ENCODE measurements around the gene INAFM1. TPM values are rescaled to one million over a fixed set of nuclear protein-coding genes. Genes with fewer than 3 reads are reported as not detected.
A peak's percentile ranks its signal among the peaks of the same experiment; 100 is the strongest.

Gene INAFM1
- total and polyA plus RNA-seq, 2 donors (not counting 3 experiments of a cell fraction or from before 2014, with no cell fraction given): 2.8 to 8.3 TPM

- TF ChIP-seq FOS (IDR thresholded peaks at IDR 0.05; ENCODE audit: borderline replicate concordance, insufficient read depth, low read length) (no peak), EZH2 (IDR thresholded peaks at IDR 0.05; ENCODE audit: borderline replicate concordance, low read depth, low read length, severe bottlenecking) (no peak), MYC (IDR thresholded peaks at IDR 0.05; ENCODE audit: low read depth, low read length) (no peak), MAX (IDR thresholded peaks at IDR 0.05; ENCODE audit: insufficient read depth, insufficient read length) (no peak), POLR2A (IDR thresholded peaks at IDR 0.05; ENCODE audit: low read depth, low read length) (no peak), POLR2AphosphoS5 (IDR thresholded peaks at IDR 0.05; ENCODE audit: insufficient read depth, low read depth, low read length) (no peak), GATA2 (IDR thresholded peaks at IDR 0.05; ENCODE audit: insufficient read depth, insufficient read length, low read depth, low read length) (no peak), JUN (IDR thresholded peaks at IDR 0.05; ENCODE audit: borderline replicate concordance, insufficient read depth, insufficient read length, low read depth) (no peak)
- TF ChIP-seq, protein P1, sequence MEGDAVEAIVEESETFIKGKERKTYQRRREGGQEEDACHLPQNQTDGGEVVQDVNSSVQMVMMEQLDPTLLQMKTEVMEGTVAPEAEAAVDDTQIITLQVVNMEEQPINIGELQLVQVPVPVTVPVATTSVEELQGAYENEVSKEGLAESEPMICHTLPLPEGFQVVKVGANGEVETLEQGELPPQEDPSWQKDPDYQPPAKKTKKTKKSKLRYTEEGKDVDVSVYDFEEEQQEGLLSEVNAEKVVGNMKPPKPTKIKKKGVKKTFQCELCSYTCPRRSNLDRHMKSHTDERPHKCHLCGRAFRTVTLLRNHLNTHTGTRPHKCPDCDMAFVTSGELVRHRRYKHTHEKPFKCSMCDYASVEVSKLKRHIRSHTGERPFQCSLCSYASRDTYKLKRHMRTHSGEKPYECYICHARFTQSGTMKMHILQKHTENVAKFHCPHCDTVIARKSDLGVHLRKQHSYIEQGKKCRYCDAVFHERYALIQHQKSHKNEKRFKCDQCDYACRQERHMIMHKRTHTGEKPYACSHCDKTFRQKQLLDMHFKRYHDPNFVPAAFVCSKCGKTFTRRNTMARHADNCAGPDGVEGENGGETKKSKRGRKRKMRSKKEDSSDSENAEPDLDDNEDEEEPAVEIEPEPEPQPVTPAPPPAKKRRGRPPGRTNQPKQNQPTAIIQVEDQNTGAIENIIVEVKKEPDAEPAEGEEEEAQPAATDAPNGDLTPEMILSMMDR (IDR thresholded peaks at IDR 0.05; ENCODE audit: extremely low read depth in 1 of 2, insufficient read depth in 1 of 2, low read depth in 1 of 2, low read length in 2 of 2): no peak
- FAIRE-seq (peak; percentile 33), DNase-seq (ENCODE audit: low read depth, low spot score) (peak; percentile 67)
- Histone ChIP-seq H3K36me3 (ENCODE audit: control insufficient read depth in 2 of 2, extremely low read depth in 1 of 2, insufficient read depth in 2 of 2, low read length in 2 of 2) (no peaks in the 10 kb centered on the region), H3K27me3 (ENCODE audit: control insufficient read depth in 2 of 2, insufficient read depth in 2 of 2, low read length in 2 of 2) (no peaks in the 10 kb centered on the region), H3K9me1 (replicated peaks; ENCODE audit: control insufficient read depth, extremely low read depth, insufficient read depth, low read length) (no peaks in the 10 kb centered on the region), H4K20me1 (replicated peaks; ENCODE audit: control insufficient read depth, extremely low read depth, insufficient read depth, low read length) (no peaks in the 10 kb centered on the region), H3K4me2 (ENCODE audit: insufficient read depth, low read length) (peak overlapping the region; percentile 57), H3K9ac (replicated peaks; ENCODE audit: extremely low read depth, insufficient read depth, low read length) (peak overlapping the region; percentile 57), H3K79me2 (ENCODE audit: control insufficient read depth, insufficient read depth, low read length) (peaks cover 9% of the 10 kb centered on the region), H3K4me1 (ENCODE audit: control insufficient read depth, extremely low read depth, insufficient read depth, low read length) (peaks cover 36% of the 10 kb centered on the region), H2AFZ (ENCODE audit: low read depth, low read length) (no peak overlapping the region), H3K27ac (ENCODE audit: insufficient read depth, low read depth, low read length) (no peak overlapping the region), H3K4me3 (replicated peaks in 1 of 3; ENCODE audit: insufficient read depth in 1 of 3, low read depth in 1 of 3, low read length in 3 of 3) (peak overlapping the region; percentile 4 to 93 (median 70)), H3K9me3 (replicated peaks; ENCODE audit: control insufficient read depth, insufficient read depth, low read length) (no peaks in the 10 kb centered on the region)
- no TSS peak for BruUV-seq (replicated peaks)
- ChIA-PET CTCF (interaction anchor here (1.1 to 3.1 kb wide), 3 partner anchors 13 to 19 kb away, joined by 3 to 31 read pairs (median 3); no protein-coding TSS in a partner anchor), POLR2A (interaction anchor here (1.5 kb wide), 1 partner anchor 27 kb away, joined by 3 read pairs; the partner anchor contains the start of gene CCDC9)
- dilution Hi-C loops (cut with MboI; ENCODE audit: extremely low pct_ligation_motif_present, low sequenced_read_pairs) (no loop called here), intact Hi-C loops (cut with micrococcal nuclease) (no loop called here)
Measured at GRCh38 chr19:47229676-47230053, 45.0 kb upstream of the INAFM1 start.

Data from endothelial cell of umbilical vein (primary cell).